ENCODE results near the gene TSEN34.

DNA sequence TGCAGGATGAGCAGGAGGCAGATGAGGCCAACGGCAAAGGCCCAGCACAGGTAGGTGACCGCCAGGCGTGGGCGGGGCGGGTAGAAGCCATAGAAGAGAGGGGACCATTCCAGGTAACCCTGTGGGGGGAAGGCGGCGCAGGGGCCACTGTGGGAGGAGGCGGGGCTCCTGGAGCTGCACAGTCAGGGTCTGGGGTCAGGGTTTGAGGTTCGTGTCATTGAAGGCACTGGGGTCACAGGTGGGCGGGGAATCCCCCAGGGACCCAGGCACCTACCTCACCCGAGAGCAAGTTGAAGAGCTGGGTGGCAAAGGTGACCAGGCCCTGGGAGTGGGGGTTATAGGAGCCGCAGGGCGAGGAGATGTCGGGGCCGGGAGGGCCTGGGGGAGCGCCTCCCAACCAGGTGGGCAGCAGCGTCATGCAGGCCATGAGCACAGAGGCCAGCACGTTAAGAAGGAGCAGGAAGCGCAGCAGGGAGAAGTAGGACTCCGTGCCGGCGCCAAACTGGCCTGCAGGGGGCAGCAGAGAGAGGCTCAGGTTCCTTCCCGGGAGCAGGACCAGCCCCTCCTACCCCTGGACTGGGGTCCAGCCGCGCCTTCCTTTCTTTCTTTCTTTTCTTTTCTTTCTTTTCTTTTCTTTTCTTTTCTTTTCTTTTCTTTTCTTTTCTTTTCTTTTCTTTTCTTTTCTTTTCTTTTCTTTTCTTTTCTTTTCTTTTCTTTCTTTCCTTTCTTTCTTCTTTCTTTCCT is 22.8 kb upstream of the TSEN34 start:
- TF ChIP-seq POLR2A (IDR thresholded peaks at IDR 0.05; ENCODE audit: low read length) (no peak), GATA1 (IDR thresholded peaks at IDR 0.05; ENCODE audit: low read depth, low read length) (no peak)

Measured in erythroblast (primary cell).